HL-60/S4 treated with retinoic acid at 250 ng/mL for 4 days and 3 days (cell line): Measurements from ENCODE around the gene MAL.

Experiments
- in situ Hi-C: fragments of 300-500 bp; cut with MboI; formaldehyde crosslinking; loops from 2 replicates; pipeline ENCODE4 v1.7.0; 2022; ENCODE audit warnings: low sequenced_read_pairs

MAL gene

GRCh38 chr2:95025406-95026319, at the start of gene MAL:
Gene MAL, plus strand, starts transcription at chr2:95025708. Its CDS starts 85 bp downstream, at chr2:95025793.
- in situ Hi-C loops = no loop called here

- in situ Hi-C loops = no loop called here
Observed at GRCh38 chr2:94977826-94978225, 47.7 kb upstream of the MAL start.

DNA sequence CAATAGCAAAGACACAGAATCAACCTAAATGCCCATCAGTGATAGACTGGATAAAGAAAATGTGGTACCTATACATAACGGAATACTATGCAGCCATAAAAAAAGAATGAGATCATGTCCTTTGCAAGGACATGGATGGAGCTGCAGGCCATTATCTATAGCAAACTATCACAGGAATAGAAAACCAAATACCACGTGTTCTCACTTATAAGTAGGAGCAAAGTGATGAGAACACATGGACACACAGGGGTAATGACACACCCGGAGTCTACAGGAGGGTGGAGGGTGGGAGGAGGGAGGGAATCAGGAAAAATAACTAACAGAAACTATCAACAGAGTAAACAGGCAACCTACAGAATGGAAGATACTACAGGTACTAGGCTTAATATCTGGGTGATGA, 46.6 kb upstream of the MAL start:
- in situ Hi-C loops = no loop called here

DNA sequence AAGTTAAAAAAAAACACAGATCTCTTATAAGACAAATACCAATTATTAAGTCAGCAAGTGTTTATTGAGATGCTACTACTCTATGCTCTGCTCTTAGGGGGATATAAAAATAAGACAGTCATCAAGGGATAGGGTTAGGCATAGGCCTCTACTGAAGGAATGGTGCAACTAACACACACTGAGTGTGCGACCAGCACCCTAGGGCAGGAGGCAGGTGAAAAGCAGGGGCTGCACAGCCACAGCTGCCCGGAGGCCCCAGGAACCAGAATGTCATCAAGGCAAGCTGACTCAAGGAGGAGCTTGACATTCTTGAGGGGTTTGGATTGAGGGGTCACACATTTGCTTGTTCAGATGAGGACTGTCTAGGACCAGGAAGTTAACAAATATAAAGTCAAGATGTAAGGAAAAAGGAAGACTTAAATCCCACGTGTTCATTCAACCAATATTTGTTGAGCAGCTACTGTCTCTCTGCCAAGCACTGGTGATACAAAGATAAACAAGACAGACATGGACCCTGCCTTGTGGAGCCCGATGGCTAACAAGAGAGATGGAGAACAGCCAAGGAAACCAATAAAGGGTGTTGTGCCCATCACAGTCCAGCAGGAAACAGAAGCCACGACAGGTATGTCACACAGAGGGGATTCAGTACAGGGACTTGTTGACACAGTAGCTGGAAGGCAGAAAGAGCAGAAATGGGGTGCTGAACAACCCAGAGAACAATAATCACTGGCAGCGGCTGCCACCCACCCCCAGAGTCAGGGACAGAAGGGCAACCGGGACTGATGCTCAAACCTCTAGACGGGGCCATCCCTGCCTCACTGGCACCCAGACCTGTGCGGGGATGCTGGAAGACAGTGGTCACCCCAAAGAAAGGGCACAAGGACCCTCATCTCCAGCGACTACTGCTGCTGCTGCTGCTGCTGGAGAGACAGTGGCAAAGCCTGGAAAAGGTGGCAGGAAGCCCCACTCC, 45.8 kb upstream of the MAL start:
- in situ Hi-C loops = no loop called here

DNA sequence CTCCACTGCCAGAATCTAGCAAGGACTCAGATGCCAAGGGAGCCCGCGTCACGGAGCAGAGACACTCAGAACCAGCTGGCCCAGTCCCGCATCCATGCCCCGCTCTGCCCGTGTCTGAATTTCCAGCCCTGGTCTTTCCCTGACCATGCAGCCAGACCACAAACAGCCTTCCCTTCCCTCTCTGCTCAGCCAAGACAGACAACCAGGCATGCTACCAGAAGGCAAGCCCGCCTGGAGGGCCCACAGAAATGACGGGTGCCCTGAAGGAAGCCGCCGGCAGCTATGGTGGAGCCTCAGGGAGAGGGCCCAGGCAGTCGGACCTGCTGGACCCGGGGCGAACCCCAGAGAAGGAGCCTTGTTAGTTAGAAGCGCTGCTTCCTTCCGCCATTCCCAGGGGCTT, 45.1 kb upstream of the MAL start:
- in situ Hi-C loops = no loop called here

DNA sequence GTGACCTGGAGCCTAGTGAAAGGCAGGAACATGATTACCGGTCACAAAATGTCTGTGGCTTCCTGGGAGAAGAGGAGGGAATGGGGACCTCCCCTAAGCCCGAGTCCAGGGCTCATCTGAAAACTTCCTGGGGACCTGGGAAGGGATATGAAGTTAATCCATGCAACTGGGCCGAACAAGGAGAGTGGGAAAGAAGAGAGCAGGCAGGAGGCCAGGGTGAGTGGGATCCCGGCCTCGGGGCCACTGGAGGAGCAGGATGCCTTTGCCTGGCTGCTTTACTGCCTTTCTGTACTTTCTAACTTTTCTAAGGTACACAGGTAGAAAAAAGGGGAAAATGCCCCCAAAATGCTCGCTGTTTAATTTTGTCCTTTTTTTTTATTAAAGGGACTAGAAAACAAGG, 43.4 kb upstream of the MAL start:
- in situ Hi-C loops = no loop called here

DNA sequence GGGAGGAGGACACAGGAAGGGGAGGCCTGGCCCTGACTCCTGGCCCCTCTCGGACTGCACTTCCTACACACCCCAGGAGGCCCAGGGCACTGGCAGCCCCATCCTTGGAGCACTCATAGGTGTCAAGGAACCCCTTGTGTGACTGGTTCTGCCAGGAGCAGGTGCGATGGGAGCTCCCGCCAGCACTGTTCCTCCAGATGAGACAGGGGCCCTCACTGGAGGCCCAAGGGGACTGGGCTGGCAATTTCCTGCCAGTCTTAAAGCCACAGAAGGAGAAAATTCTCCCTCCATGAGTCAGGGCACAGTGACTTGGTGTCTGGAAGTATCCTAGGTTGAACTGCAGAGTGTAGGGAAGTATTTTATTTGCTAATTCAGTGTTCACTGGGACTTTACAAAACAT, 42.8 kb upstream of the MAL start:
- in situ Hi-C loops = no loop called here

- in situ Hi-C loops = no loop called here
Observed at GRCh38 chr2:94984964-94985575, 40.4 kb upstream of the MAL start.

GRCh38 chr2:94985636-94986035, 39.9 kb upstream of the MAL start:
- in situ Hi-C loops = no loop called here

GRCh38 chr2:94986392-94986963, 39.0 kb upstream of the MAL start:
- in situ Hi-C loops = no loop called here

DNA sequence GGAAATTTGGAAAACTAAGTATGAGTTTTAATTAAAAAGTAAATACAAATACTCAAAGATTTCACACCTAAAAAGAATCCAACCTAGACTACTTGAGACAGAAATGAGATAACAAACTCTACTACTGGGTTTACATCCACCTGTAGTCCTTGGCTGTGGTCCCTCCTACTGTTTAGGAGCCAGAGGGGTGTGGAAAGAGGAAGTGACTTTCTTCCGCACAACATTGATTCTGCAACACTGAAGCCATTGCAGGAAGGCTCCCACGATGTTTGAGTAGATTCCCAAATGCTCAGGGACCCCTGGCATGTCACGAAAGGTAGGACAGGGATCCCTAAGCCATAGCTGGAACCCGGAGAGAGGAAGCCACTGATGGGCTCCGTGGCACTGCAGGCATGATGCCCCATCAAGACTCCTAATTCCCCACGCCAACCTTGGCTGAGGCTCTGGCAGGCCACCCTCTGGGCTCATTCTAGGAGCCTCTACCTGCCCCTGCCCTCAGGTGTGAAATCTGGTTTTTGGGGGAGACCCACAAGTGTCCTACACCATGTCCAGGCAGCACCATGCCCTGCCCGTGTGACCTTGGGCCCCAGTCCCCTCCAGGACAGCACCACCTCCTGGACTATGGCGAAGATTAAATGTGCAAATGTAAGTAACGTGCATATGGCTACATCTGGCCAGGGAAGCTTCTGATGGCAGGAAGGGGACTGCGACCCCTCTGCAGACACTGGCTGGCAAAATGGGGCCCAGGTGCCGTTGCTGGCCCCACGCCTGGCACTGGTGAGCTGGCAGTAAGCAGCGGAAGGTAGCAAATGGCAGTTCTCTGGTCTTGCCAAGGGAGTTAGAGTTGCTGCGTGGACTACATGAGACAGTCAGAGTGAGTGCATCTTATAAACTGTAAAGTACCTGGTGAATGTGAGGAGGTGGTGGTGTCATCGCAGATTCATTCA, 38.2 kb upstream of the MAL start:
- in situ Hi-C loops = no loop called here

DNA sequence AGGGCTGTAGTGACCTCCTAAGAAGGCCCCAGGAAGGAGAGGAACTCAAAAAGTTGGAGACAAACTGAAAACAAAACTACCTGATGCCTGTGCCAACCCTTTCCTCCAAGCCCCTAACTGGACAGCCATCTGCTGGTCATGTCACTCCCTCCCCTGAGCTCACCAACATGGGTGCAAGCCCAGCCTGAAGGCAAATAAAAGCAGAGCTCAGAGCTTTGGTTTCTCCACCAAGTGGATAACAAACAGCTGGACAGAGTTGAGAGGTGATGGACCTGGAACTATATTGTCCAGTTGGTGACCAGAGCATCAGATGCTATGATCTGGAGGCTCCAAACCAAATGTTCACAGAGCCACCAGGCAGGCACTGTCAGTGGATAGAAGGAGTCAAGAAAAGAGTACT, 34.6 kb upstream of the MAL start:
- in situ Hi-C loops = no loop called here

GRCh38 chr2:94992360-94992759, 33.1 kb upstream of the MAL start:
- in situ Hi-C loops = no loop called here

GRCh38 chr2:94993176-94994062, 32.1 kb upstream of the MAL start:
- in situ Hi-C loops = no loop called here

DNA sequence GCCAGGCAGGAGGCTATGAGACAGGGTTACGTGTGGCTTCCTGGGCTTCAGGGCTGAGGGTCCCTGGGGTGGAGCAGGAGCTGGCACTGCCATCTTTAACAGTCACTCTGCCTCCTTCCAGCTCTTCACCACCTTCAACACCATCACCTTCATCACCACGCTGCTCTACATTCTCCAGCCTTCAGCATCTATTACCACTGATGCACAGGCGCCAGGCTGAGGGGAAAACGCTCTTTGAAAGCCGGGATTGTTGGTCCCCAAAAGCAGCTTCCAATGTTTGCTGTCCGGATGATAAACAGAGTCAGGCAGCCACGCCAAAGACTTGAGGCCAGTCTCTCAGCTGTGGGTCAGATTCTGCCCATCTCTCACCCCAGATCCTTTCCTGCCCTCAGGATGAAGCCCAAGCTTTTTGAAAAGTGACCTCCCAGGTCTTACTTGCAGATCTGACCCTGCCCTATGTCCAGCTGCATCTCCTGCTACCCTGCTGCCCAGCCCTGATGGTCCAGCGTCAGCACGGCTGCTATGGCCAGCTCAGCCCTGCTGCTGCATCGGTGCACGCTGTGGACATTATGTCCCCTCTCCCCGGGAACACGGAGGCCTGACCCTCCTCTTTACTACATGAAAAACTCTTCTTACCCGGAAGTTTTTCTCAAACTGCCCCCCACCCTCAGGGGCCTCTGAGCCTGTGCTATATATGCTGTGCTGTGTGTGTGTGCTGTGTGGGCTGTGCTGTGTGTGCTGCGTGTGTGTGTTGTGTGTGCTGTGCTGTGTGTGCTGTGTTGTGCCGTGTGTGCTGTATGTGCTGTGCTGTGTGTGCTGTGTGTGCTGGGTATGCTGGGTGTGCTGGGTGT, 31.2 kb upstream of the MAL start:
- in situ Hi-C loops = no loop called here

GRCh38 chr2:94994914-94995552, 30.5 kb upstream of the MAL start:
- in situ Hi-C loops = no loop called here

- in situ Hi-C loops = no loop called here
Observed at GRCh38 chr2:94995553-94996304, 29.8 kb upstream of the MAL start.
